OCI-LY3 (cell line): ENCODE data around the gene ADAM11.
"Not testable (repeated sequence)": the region's sequence is repeated elsewhere in the genome, so short reads cannot be mapped to it uniquely, and the experiment has no call there.

Experiments used
- H2AFZ ChIP-seq: fragments of 200-600, 300-600 bp; shearing (Covaris generic); 2 replicates; pipeline ENCODE4 v1.6.0; 2014; ENCODE audit warnings: antibody characterized with exemption, low read depth, low read length
- H3K27ac ChIP-seq: fragments of 200-600, 300-600 bp; sonication (generic); 2 replicates; pipeline ENCODE4 v1.5.1; 2014; ENCODE audit warnings: mild to moderate bottlenecking, low read length, moderate library complexity, mixed read lengths
- H3K27me3 ChIP-seq: fragments of 200-600, 300-600 bp; sonication (generic); 2 replicates; pipeline ENCODE4 v1.6.1; 2014; ENCODE audit warnings: low read depth, low read length, mixed read lengths
- H3K36me3 ChIP-seq: fragments of 200-600, 300-600 bp; sonication (generic); replicated peaks from 2 replicates; pipeline ENCODE3; 2014; ENCODE audit warnings: low read depth, low read length, mixed read lengths
- H3K4me1 ChIP-seq: fragments of 300-600, 200-600 bp; sonication (generic); 2 replicates; pipeline ENCODE4 v1.6.1; 2014; ENCODE audit warnings: low read length, mixed read lengths
- H3K4me2 ChIP-seq: fragments of 200-600, 300-600 bp; sonication (generic); 2 replicates; pipeline ENCODE4 v1.6.1; 2014; ENCODE audit warnings: low read length, mixed read lengths
- H3K4me3 ChIP-seq: fragments of 300-600, 200-600 bp; sonication (generic); 2 replicates; pipeline ENCODE4 v1.5.1; 2014; ENCODE audit warnings: antibody characterized with exemption, mild to moderate bottlenecking, low read length, moderate library complexity
- H3K79me2 ChIP-seq: fragments of 300-600, 200-600 bp; shearing (Covaris generic); 2 replicates; pipeline ENCODE4 v1.6.1; 2014; ENCODE audit warnings: mild to moderate bottlenecking, low read length, mixed read lengths
- H3K9ac ChIP-seq: fragments of 300-600, 200-600 bp; shearing (Covaris generic); 2 replicates; pipeline ENCODE4 v1.6.0; 2014; ENCODE audit warnings: mild to moderate bottlenecking, low read length, moderate library complexity
- H3K9me3 ChIP-seq: fragments of 200-600, 300-600 bp; shearing (Covaris generic); 2 replicates; pipeline ENCODE4 v1.6.1; 2014; ENCODE audit warnings: low read length, mixed read lengths; ENCODE audit not compliant: insufficient read depth
- H4K20me1 ChIP-seq: fragments of 200-600, 300-600 bp; sonication (generic); 2 replicates; pipeline ENCODE4 v1.6.1; 2016; ENCODE audit warnings: low read length, mixed read lengths; ENCODE audit not compliant: insufficient read depth
- CTCF ChIP-seq: fragments of 200-600, 300-600 bp; sonication (generic); IDR thresholded peaks from 2 replicates; pipeline ENCODE4 v1.5.1; 2014; ENCODE audit warnings: antibody characterized with exemption, low read length, low read depth
- EZH2phosphoT487 ChIP-seq: fragments of 200-600 bp; shearing (Covaris generic); IDR thresholded peaks from 2 replicates; pipeline ENCODE4 v1.6.1; 2018; ENCODE audit warnings: antibody characterized with exemption, mixed run types, low read depth

The ADAM11 gene

GRCh38 chr17:44752953-44753861, 5.6 kb upstream of the ADAM11 start:
- Histone ChIP-seq H3K4me1 (no peaks in the 10 kb centered on the region), H3K9ac (no peak overlapping the region), H4K20me1 (no peaks in the 10 kb centered on the region), H3K4me2 (no peak overlapping the region), H3K27ac (no peak overlapping the region), H2AFZ (no peak overlapping the region), H3K4me3 (no peak overlapping the region), H3K36me3 (no peaks in the 10 kb centered on the region), H3K27me3 (no peaks in the 10 kb centered on the region), H3K79me2 (no peaks in the 10 kb centered on the region), H3K9me3 (no peaks in the 10 kb centered on the region)
- TF ChIP-seq EZH2phosphoT487 (no peak), CTCF (no peak)

- no peak overlapping the region for H2AFZ ChIP-seq
- H4K20me1 ChIP-seq = no peaks in the 10 kb centered on the region
- no peak overlapping the region for H3K4me2 ChIP-seq
- TF ChIP-seq CTCF = no peak
- no peak for TF ChIP-seq EZH2phosphoT487
- no peak overlapping the region for H3K27ac ChIP-seq
- no peak overlapping the region for H3K4me3 ChIP-seq
- H3K4me1 ChIP-seq = no peaks in the 10 kb centered on the region
- H3K9ac ChIP-seq = no peak overlapping the region
- no peaks in the 10 kb centered on the region for H3K27me3 ChIP-seq
- no peaks in the 10 kb centered on the region for H3K9me3 ChIP-seq
- H3K79me2 ChIP-seq = no peaks in the 10 kb centered on the region
- no peaks in the 10 kb centered on the region for H3K36me3 ChIP-seq
Measured at GRCh38 chr17:44754276-44754675, 4.5 kb upstream of the ADAM11 start.

GRCh38 chr17:44755180-44755579, 3.6 kb upstream of the ADAM11 start:
- H2AFZ ChIP-seq, H3K9ac ChIP-seq, H3K4me2 ChIP-seq, H3K27ac ChIP-seq, H3K4me1 ChIP-seq, H3K79me2 ChIP-seq, H3K9me3 ChIP-seq, H3K36me3 ChIP-seq, H3K27me3 ChIP-seq, H4K20me1 ChIP-seq, H3K4me3 ChIP-seq: not testable (repeated sequence)

- H3K27ac ChIP-seq = no peak overlapping the region
- no peaks in the 10 kb centered on the region for H3K79me2 ChIP-seq
- H3K4me3 ChIP-seq = no peak overlapping the region
- H3K9me3 ChIP-seq = no peaks in the 10 kb centered on the region
- H3K9ac ChIP-seq = no peak overlapping the region
- H4K20me1 ChIP-seq = no peaks in the 10 kb centered on the region
- no peak overlapping the region for H3K4me2 ChIP-seq
- no peak overlapping the region for H2AFZ ChIP-seq
- TF ChIP-seq EZH2phosphoT487 = no peak
- H3K4me1 ChIP-seq = no peaks in the 10 kb centered on the region
- no peaks in the 10 kb centered on the region for H3K36me3 ChIP-seq
- H3K27me3 ChIP-seq = no peaks in the 10 kb centered on the region
Measured at GRCh38 chr17:44757045-44757917, 1.5 kb upstream of the ADAM11 start.
